ENCODE results near the gene MFAP1. TPM values are rescaled to one million over a fixed set of nuclear protein-coding genes. Genes with fewer than 3 reads are reported as not detected.
A peak's percentile ranks its signal among the peaks of the same experiment; 100 is the strongest.

MFAP1 gene
- total RNA-seq, 3 donors from 2014 or later, result 14.4 to 26.3 (median 15.7) TPM

DNA sequence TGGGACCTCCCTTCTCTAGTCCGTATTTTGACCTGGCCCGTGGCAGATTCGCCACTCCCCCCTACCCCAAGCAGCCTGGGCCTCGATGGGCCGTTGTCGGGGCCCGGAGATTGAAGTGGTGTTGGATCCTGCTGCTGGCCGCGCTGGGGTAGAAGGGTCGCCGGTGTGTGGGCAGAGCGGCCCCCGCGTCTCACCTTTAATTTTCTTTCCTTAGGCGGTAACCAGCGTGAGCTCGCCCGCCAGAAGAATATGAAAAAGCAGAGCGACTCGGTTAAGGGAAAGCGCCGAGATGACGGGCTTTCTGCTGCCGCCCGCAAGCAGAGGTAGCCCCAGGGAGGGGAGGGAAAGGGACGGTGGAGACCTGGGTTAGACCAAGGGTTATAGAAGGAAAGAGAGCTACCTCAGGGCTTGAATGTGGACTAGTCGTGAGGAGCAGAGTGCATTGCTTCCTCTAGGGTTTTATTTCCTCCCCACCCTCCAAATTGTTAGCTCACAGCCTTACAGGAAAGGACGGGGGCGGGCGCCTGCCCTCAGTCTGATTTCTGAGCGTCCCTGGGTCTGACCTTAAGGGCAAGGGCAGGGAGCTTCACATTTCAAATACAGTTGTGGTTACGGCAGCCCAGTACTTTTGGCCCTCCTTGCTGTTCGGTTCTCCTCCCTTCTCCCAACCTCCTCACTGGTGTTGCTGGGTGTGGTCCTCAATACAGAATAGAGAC, 31.6 kb downstream of the MFAP1 start:
- no peaks in the 10 kb centered on the region for H3K27me3 ChIP-seq
- H3K27ac ChIP-seq, result peak overlapping the region; percentile 97 to 99
- H3K4me3 ChIP-seq, result peak overlapping the region; percentile 89 to 98 (median 96)
- H3K4me1 ChIP-seq, result peaks cover 6 to 9% of the 10 kb centered on the region in 2 donors
- intact Hi-C loops (cut with DNase I; ENCODE audit: low total_unique reads), result no loop called here
- peak; percentile 8 for TF ChIP-seq POLR2A (IDR thresholded peaks at IDR 0.05)
- TF ChIP-seq, protein P1, sequence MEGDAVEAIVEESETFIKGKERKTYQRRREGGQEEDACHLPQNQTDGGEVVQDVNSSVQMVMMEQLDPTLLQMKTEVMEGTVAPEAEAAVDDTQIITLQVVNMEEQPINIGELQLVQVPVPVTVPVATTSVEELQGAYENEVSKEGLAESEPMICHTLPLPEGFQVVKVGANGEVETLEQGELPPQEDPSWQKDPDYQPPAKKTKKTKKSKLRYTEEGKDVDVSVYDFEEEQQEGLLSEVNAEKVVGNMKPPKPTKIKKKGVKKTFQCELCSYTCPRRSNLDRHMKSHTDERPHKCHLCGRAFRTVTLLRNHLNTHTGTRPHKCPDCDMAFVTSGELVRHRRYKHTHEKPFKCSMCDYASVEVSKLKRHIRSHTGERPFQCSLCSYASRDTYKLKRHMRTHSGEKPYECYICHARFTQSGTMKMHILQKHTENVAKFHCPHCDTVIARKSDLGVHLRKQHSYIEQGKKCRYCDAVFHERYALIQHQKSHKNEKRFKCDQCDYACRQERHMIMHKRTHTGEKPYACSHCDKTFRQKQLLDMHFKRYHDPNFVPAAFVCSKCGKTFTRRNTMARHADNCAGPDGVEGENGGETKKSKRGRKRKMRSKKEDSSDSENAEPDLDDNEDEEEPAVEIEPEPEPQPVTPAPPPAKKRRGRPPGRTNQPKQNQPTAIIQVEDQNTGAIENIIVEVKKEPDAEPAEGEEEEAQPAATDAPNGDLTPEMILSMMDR (IDR thresholded peaks at IDR 0.05), result no peak
- TF ChIP-seq POLR2AphosphoS5 (IDR thresholded peaks at IDR 0.05), result peak in 1 of 3 donors; percentile 7
- H3K36me3 ChIP-seq, result no peaks in the 10 kb centered on the region
- no peak for DNase-seq (ENCODE audit: low spot score in 2 of 2)
- no peaks in the 10 kb centered on the region for H3K9me3 ChIP-seq

DNA sequence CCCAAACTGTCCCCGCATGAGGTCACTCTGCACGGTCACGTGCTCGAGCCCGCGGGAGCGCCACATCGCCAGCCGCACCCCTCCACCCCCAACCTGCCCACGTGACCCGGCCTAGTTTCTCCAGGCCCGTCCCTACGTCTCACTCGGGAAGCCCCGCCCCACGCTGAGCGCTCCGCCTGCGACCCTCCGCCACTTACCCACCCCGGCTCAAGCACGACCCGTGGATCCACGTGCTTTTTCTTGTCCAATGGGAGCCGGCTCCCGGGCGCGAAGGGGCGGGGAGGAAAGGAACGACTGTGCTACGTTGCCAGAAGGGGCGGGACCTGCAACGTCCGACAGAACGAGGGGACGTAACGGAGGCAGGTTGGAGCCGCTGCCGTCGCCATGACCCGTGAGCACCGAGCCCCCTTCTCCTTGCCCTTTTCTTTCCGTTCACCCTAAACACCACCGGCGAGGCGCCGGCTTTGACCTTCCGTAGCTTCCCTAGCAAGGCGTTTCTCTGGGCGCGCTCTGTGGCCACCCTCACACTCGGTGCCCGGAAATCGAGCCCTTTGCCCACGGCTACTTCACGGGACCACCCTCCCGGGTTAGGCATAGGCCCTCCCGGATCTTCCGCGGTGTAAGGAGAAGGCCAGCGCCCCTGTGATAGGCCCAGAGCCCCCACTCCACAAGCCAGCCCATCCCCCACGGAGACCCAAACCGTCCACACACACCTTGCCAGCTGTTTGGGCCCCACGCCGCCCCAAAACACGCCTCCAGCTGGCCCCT, 32.3 kb downstream of the MFAP1 start, which contains the start of gene SERF2:
SERF2 (plus strand) TSS at position 328 of the 768 bp plus-strand sequence; CDS start at position 385, 57 bp downstream.
- peak; percentile 100 for DNase-seq (ENCODE audit: low spot score in 2 of 2)
- Histone ChIP-seq H3K27me3 (no peaks in the 10 kb centered on the region), H3K9me3 (no peaks in the 10 kb centered on the region), H3K27ac (peak within 1 kb of the TSS; percentile 97 to 99), H3K4me1 (peaks cover 6 to 8% of the 10 kb centered on the region in 2 donors), H3K36me3 (no peaks in the 10 kb centered on the region), H3K4me3 (peak within 1 kb of the TSS; percentile 89 to 98 (median 96))
- TF ChIP-seq POLR2A (IDR thresholded peaks at IDR 0.05) (peak; percentile 98), POLR2AphosphoS5 (IDR thresholded peaks at IDR 0.05) (peak; percentile 96 to 100 (median 96))
- TF ChIP-seq, protein P1 (IDR thresholded peaks at IDR 0.05), result no peak
- intact Hi-C loops (cut with DNase I; ENCODE audit: low total_unique reads), result no loop called here

DNA sequence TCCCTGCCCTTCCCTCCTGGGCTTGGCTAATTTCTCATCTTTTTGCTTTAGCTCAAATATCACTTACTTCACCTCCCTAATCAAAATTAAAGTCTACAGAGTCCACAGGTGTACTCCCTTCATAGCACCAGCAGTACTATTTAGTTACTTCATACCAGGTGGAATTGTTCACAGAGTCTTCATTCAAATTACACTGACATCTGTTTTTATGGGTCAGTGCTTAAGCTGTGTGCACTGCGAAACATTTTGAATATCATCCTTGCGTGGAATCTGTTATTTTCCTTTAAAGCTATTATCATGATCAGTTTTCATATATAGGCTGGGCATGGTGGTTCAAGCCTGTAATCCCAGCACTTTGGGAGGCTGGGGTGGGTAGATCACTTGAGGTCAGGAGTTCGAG, 35.1 kb downstream of the MFAP1 start:
- TF ChIP-seq, protein P1 (IDR thresholded peaks at IDR 0.05), result no peak
- no peak for TF ChIP-seq POLR2A (IDR thresholded peaks at IDR 0.05)
- no peak for TF ChIP-seq POLR2AphosphoS5 (IDR thresholded peaks at IDR 0.05)
- intact Hi-C loops (cut with DNase I; ENCODE audit: low total_unique reads), result no loop called here
- no peaks in the 10 kb centered on the region for H3K36me3 ChIP-seq
- H3K27me3 ChIP-seq, result no peaks in the 10 kb centered on the region
- H3K27ac ChIP-seq, result no peak overlapping the region
- H3K4me1 ChIP-seq, result peaks cover 6 to 8% of the 10 kb centered on the region in 2 donors
- H3K4me3 ChIP-seq, result no peak overlapping the region
- no peaks in the 10 kb centered on the region for H3K9me3 ChIP-seq
- DNase-seq (ENCODE audit: low spot score in 2 of 2), result no peak

DNA sequence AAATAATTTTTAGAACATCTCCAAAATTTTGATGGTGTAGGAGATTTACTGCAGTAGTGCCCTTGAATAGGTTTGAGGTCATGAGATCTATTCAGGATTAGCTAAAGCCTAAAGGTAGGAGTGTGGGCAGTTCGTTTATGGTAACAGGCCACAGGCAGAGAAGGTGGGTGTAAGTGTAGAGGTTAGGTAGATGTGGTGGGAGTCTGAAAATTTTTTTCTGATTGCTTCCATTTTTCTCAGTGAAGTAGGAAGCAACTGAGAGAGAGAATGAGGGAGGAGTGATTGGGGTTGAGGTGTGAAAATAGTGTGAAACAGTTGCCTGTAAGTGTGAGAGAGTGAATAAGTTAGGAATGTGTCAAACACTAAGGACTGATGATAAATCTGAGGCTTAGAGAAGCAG, 45.5 kb downstream of the MFAP1 start:
- no peaks in the 10 kb centered on the region for H3K4me1 ChIP-seq
- no peak overlapping the region for H3K27ac ChIP-seq
- DNase-seq (ENCODE audit: low spot score in 2 of 2), result no peak
- TF ChIP-seq POLR2A (IDR thresholded peaks at IDR 0.05) (no peak), POLR2AphosphoS5 (IDR thresholded peaks at IDR 0.05) (no peak)
- TF ChIP-seq, protein P1 (IDR thresholded peaks at IDR 0.05), result no peak
- intact Hi-C loops (cut with DNase I; ENCODE audit: low total_unique reads), result no loop called here
- H3K36me3 ChIP-seq, result no peaks in the 10 kb centered on the region
- no peaks in the 10 kb centered on the region for H3K9me3 ChIP-seq
- no peaks in the 10 kb centered on the region for H3K27me3 ChIP-seq
- H3K4me3 ChIP-seq, result no peak overlapping the region
